Left lobe of liver (tissue), 2 donors: Measurements from ENCODE around the gene GAS7. TPM values are rescaled to one million over a fixed set of nuclear protein-coding genes. Genes with fewer than 3 reads are reported as not detected.

Experiments used
- ATAC-seq: fragments of 200-7000 bp; cut with Tn5 transposase; one replicate; pipeline ENCODE4 v1.9.1; 2020; ENCODE audit warnings: mild to moderate bottlenecking, moderate library complexity
- DNase-seq: peaks from one replicate; pipeline ENCODE4 v3.0.0-alpha.2; 2020; ENCODE audit warnings: low spot score
- total RNA-seq: library from RNA; stranded (reverse); gene quantifications from one replicate; pipeline ENCODE4 v1.2.1, GENCODE V29; 2021
- donor health status: DM: no; HTN: no; CAD: no; lungs with moderate emphysema.
- donor health status: DM: no; HTN: yes; CAD: no.

The GAS7 gene
- 2.4 TPM for total RNA-seq

GRCh38 chr17:10198509-10199249, at the start of gene GAS7:
Gene GAS7 (minus strand): TSS chr17:10198606.
- ATAC-seq (peak; percentile 52), DNase-seq (peak; percentile 48)

DNA sequence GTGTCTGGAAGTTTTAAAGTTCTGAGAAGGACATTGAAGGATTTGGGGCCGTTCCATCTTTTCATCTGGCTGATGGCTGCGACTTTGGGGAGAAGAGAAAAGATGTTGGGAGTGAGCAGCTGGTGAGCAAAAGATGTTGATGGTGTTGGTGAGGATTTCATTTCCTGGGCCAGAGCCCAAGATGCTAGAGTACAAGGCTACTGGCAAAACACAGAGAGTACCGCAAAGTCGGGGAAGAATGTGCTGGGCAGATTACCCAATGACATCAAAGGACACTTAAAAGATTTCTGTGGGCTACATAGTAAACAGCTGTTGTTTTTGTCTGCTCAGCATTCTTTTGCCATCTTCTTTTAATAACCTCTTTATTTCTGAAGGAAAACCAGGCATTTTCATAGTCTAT, 49.4 kb upstream of the GAS7 start:
- DNase-seq = no peak
- ATAC-seq = no peak

GRCh38 chr17:10243883-10244844, 45.8 kb upstream of the GAS7 start:
- ATAC-seq (no peak), DNase-seq (no peak)

DNA sequence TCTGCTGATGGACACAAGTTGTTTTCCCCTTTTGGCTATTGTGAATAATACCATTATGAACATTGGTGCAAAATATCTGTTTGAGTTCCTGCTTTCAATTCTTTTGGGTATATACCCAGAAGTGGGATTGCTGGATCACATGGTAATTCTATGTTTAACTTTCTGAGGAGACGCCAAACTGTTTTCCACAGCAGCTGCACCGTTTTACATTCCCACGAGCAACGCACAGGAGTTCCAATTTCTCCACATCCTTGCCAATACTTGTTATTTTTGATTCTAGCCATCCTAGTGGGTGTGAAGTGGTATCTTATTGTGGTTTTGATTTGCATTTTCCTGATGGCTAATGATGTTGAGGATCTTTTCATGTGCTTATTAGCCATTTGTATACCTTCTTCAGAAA, 43.4 kb upstream of the GAS7 start:
- ATAC-seq (no peak), DNase-seq (no peak)

DNA sequence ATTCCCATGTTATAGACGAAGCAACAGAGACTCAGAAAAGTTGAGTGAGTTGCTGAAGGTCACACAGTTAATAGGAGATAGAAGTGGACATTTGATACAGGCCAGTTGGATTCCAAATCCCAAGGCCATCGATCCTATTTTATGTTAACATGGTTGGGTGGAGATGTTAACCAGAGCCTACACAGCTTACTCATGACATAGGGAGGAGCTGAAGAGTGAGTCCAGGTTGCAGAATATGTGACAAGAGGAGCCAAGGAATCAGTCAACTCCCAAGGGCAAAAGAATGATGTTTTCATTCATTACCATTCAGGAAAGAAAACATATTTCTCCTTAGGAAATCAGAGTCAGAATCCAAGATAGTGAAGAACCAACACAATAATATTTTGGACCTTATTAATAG, 40.3 kb upstream of the GAS7 start:
- DNase-seq (no peak), ATAC-seq (no peak)

DNA sequence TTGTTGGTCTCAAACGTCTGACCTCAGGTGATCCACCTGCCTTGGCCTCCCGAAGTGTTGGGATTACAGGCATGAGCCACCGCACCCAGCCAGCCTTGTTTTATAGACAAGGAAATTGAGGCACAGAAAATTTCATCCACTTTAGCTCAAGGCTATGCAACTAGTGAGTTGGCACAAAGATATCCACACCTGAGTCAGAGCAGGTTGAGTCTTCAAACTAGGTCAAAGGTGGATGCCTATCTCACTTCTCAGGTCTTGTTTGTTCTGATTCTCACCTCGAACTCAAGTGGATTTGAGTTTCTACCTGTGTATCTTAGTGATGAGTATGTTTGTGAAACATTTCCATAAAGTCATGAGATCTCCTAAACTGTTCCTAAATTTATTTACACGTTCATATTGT, 35.6 kb upstream of the GAS7 start:
- DNase-seq = no peak
- no peak for ATAC-seq

- no peak for DNase-seq
- no peak for ATAC-seq
Measured at GRCh38 chr17:10233161-10233560, 34.8 kb upstream of the GAS7 start.

DNA sequence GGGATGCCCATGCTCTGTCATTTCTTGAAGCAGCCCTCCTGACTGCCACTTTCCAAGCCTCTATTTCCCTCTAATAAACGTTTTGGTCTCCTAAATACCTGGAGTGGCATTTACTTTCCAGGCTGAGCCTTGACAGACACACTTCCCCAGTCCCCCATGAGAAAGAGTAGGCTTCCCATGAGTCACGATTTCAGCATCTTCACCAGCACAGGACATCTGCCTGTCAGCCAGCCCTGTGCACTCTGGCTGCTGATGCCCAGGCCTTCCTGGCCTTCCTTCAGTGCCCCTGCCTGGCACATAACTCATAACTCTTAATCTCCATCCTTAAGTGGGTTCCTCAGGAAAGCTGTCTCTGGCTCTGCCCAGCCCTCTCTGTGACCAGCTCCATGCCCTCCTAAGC, 30.8 kb upstream of the GAS7 start:
- no peak for DNase-seq
- ATAC-seq = no peak

- DNase-seq (peak; percentile 49), ATAC-seq (peak; percentile 76)
Measured at GRCh38 chr17:10226930-10227695, 28.7 kb upstream of the GAS7 start.

- no peak for DNase-seq
- no peak for ATAC-seq
Measured at GRCh38 chr17:10224582-10225195, 26.3 kb upstream of the GAS7 start.

DNA sequence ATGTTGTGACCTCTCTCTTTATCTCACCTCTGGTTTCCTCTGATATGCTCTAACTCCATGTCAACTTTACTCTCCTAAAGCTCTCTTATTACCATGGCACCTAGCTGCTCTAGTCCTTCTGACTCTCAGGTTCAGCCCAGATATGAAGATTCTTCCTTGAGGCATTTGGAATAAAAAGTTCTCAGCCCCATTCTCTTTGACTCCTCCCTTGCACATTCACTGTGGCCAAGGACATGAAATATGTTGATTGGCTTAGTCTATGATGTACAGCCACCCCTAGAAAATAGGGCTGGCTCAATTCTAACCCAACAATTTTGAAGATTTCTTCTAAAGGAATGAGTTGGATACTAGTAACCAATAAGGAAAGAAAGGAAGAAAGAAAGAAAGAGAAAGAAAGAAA, 20.8 kb upstream of the GAS7 start:
- DNase-seq = no peak
- no peak for ATAC-seq

GRCh38 chr17:10217916-10218315, 19.5 kb upstream of the GAS7 start:
- ATAC-seq (no peak), DNase-seq (no peak)

DNA sequence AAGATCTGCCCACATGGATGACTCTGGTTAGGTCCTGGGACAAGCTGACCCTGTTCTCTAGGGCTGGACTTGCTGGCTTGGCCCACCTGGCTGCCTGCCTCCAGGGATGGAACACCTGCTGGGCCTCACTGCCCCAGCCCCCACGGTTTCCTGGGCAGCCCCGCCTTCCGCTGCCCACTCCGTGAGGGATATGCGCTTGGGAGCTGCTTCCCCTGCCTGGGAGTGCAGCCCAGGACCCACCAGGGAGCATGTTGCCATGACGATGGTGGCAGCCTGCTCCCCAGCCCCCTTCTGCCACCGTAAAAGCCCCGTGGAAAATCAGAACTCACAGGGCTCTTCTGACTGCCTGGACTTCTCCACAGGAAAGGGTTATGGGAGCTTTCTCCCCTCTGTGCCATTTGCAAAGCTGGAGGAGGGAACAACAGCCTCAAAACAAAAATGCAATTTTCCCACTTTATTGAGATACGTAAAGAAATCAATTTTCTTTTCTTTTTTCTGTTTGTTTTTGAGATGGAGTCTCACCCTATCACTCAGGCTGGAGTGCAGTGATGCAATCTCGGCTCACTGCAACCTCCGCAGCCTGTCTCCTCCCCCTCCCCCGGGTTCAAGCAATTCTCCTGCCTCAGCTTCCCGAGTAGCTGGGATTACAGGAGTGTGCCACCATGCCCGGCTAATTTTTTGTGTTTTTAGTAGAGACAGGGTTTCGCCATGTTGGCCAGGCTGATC, 18.0 kb upstream of the GAS7 start:
- ATAC-seq = no peak
- DNase-seq = no peak

DNA sequence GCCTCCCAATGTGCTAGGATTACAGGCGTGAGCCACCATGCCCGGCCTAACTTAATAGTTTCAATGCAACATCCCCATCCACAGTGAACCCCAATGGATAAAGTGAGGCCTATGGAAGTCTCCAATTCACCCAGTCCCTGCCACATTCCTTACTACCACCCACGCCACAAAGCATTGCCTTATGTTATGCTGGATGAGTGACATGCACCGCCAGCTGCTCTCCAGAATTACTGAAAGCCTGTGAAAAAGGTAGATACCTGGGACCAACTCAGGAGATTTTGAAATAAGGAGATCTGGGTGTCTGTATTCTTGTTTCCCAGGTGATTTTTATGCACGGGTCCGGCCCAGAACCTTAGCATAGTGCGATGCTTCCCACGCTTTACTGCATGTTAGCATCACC, 16.9 kb upstream of the GAS7 start:
- DNase-seq (no peak), ATAC-seq (no peak)

DNA sequence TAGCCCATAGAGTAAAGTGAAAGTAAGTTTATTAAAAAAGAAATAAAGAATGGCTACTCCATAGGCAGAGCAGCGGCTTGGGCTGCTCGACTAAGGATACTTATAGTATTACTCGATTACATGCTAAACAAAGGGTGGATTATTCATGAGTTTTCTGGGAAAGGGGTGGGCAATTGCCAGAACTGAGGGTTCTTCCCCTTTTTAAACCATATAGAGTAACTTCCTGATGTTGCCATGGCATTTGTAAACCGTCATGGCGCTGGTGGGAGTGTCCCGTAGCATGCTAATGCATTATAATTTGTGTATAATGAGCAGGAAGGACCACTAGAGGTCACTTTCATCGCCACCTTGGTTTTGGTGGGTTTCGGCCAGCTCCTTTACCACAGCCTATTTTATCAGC, 13.3 kb upstream of the GAS7 start:
- no peak for DNase-seq

GRCh38 chr17:10210151-10210574, 11.8 kb upstream of the GAS7 start:
- no peak for ATAC-seq

More for the DNA sequence above, 13.3 kb upstream of the GAS7 start:
- no peak for ATAC-seq

DNA sequence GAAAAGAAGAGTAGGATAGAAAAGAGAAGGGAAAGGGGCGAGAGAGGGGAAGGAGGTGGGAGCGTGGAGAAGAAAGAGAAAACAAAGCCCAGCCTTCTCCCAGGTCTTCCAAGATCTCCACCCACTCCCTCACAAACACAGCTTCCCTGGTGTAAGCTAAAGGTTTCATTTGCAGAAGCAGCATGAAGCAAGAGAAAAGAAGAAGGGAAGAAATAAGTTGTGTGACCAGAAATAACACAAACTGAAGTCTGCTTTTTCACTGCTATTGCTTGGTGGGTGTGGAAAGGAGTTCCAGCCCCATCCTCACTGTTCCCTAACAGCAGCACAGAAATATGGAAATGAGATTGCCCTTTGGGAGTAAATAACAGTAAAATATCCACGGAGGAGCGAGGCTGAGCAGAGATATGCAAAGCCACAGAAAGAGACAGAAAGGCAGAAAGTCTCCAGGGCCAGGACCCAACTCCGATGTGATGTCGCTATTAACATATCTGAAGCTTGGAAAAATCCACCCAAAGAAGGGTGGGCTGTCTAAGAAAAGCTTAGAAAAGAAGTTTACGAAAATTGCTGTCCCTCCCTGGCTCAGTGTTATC, 10.3 kb upstream of the GAS7 start:
- no peak for DNase-seq
- ATAC-seq = no peak

More at GRCh38 chr17:10210151-10210574, 11.8 kb upstream of the GAS7 start:
- no peak for DNase-seq

- no peak for ATAC-seq
- no peak for DNase-seq
Measured at GRCh38 chr17:10207153-10207552, 8.7 kb upstream of the GAS7 start.

DNA sequence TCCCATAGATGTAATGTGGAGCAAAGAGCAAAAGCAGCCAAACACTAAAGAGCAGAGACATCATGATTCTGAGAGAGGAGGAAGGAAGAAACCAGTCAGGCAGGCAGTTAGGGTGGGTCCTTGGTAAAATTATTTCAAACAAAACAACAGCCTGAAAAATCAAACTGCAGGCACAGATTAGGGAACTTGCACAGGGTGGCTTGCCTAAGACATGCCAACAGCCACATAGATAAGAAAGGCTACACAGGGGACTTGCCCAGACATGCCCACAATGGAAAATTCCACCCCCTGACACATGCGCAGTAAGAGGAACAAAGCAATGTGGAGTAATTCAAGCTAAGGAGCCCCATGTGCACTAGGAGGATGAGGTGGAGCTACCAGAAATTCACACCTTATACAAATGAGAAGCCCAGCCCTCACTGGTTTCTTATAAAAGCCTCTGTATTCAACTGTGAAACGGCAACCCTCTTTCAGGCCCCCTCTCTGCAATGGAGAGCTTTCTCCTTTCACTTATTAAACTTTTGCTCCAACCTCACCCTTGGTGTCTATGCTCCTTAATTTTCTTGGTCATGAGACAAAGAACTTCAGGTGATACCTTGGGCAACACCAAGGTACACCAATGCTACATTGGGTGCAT, 7.3 kb upstream of the GAS7 start:
- ATAC-seq (no peak), DNase-seq (no peak)
